B cell (primary cell): ENCODE results near the gene SH3RF1.

Source experiments
- EZH2 ChIP-seq: IDR thresholded peaks from 2 replicates; pipeline ENCODE4 v1.6.1; 2012; ENCODE audit warnings: borderline replicate concordance, low read depth, mild to moderate bottlenecking, moderate library complexity, low read length; ENCODE audit not compliant: insufficient read depth, poor library complexity, severe bottlenecking
- TF ChIP-seq, protein P1 (sequence below): fragments of 200-600 bp; IDR thresholded peaks from one replicate; pipeline ENCODE4 v1.8.0; 2022; ENCODE audit warnings: antibody characterized with exemption, mild to moderate bottlenecking

- TF ChIP-seq, protein P1, sequence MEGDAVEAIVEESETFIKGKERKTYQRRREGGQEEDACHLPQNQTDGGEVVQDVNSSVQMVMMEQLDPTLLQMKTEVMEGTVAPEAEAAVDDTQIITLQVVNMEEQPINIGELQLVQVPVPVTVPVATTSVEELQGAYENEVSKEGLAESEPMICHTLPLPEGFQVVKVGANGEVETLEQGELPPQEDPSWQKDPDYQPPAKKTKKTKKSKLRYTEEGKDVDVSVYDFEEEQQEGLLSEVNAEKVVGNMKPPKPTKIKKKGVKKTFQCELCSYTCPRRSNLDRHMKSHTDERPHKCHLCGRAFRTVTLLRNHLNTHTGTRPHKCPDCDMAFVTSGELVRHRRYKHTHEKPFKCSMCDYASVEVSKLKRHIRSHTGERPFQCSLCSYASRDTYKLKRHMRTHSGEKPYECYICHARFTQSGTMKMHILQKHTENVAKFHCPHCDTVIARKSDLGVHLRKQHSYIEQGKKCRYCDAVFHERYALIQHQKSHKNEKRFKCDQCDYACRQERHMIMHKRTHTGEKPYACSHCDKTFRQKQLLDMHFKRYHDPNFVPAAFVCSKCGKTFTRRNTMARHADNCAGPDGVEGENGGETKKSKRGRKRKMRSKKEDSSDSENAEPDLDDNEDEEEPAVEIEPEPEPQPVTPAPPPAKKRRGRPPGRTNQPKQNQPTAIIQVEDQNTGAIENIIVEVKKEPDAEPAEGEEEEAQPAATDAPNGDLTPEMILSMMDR, result no peak
- no peak for TF ChIP-seq EZH2
Observed at GRCh38 chr4:169163495-169163894, 107.3 kb downstream of the SH3RF1 start.
